HG03558 (cell line): ENCODE results near the gene DNM3.

Experiments used
- ATAC-seq: cut with Tn5 transposase; IDR thresholded peaks from one replicate; pipeline ENCODE4 v1.9.1; 2021; ENCODE audit warnings: moderate number of reproducible peaks; ENCODE audit not compliant: unreplicated experiment; ENCODE audit errors: extremely low read depth

Gene DNM3

DNA sequence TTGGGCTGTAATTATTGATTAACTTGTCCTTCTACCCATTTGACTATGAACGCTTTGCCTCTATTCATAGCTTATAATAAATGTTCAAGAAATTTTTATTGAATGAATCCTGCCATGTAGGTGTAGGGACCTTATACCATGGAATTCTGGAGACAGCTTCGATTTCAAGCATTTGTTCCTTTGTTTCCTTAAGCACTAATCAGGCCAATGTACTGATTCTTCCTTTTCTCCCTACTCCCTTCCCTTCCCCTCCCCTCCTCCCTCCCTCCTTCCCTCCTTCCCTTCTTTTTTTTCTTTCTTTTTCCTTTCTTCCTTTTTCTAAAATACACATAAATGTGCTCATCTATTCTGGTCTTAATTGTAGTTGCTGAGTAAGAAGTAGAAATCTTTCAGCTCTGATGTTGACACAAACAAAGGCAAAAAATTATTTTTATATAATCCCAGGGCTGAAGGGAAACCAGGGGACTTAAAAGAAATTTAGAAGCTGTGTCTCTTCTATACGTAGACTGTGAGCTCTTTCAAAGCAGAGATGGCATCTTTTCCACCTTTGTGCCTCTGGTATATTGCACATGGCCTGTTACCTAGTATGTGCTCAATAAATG is 24.9 kb upstream of the DNM3 start:
- ATAC-seq = no peak

DNA sequence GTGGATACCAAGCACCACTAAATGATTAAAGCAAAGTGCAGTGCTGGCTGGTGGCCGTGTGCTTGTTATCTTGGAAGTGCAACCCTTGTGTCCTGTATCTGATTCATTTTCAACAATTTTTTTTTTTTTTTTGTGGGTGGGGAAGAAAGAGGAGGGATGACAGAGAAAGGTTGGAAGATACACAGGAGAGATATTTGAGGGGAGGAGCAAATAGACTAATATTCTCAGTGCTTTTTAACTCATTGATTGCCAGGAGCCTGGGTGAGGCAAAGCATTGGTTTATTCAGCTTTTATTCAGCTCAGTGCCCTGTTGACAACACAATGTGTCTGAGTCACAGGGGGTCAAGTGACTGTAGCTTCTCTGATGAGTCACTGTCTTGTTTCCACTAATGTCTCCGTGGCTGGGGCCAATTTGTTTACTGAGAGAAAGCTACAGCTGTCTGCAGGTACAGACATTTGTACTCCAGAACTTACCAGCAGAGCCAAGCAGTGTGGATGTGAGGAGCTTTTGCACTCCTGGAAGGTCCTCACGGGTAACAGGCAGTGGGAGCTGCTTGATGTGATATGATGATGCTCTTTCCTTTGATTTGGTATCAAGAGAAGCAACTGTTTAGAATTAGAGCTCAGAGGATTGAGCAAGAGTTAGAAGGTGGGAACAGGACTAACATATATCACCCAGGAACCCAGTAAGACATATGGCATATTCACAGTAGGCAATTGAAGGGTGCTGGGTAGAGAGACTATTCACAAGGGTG is 23.6 kb upstream of the DNM3 start:
- peak; percentile 86 for ATAC-seq

DNA sequence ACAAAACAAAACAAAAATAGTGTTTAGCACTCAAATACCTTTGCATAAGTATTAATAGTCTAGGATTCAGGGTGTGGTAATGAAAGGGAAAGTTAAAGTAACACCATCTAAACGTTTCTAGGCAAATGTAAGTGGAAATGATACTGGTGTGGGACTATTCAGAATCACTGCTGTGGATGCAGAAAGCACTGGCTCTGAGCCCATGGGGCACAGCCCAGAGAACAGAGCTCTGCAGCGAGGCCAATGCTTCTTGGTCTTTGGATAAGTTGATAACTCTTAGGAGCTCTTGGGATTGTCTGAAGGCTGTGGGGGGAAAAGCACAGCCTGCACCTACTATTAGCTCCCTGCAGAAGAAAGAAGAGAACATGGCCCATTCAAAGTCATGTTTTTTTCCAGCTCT is 21.4 kb upstream of the DNM3 start:
- ATAC-seq = no peak

DNA sequence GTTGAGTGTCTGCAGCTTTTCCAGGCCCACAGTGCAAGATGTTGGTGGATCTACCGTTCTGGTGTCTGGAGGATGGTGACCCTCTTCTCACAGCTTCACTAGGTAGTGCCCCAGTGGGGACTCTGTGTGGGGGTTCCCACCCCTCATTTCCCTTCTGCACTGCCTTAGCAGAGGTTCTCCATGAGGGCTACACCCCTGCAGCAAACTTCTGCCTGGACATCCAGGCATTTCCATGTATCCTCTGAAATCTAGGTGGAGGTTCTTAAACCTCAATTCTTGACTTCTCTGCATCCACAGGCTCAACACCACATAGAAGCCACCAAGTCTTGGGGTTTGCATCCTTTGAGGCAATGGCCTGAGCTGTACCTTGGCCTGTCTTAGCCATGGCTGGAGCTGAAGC is 14.3 kb upstream of the DNM3 start:
- ATAC-seq = no peak

DNA sequence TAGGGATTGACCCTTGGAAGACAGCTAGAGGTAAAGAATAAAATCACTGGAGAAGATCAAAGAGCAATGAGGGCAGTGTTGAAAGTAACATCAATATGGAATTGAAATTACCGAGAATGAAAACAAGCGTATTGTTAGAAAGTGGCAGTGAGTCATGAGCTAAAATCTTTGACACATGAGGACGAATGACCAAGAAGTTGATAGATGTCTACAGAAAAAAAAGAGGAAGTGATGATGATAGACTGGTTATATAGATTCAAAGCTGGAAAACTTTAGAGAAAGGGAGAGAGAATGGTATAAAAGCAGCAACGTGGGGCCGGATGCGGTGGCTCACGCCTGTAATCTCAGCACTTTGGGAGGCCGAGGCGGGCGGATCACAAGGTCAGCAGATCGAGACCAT is 12.5 kb upstream of the DNM3 start:
- ATAC-seq = no peak

DNA sequence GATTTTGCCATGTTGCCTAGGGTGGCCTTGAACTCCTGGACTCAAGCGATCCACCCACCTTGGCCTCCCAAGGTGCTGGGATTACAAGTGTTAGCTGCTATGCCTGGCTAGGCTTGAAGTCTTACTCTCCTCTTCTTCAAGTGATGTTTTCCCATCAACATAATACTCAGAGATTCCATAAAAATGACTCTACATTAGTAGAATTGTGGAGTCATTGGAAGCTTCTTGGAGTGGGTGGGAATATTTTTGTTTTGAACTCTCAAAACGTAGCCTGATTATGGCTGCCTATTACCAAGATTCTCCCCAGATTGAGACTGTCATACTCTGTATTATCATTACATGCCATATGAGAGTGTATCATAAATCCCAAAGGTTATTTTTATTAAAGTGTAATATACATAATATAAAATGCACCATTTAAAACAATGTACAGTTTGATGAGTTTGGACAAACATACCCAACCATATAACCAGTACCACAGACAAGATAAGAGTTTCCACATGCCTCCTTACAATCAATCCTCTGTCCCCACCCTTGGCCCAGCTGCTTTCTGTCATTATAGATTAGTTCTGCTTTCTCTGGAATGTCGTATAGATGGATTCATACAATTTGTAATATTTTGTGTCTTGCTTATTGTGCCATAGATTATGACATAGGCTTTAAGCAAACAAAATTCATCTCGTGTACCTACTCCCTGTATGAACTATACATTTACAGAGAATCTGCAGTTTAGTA is 8.0 kb upstream of the DNM3 start:
- ATAC-seq = no peak

GRCh38 chr1:171834821-171835220 is 6.5 kb upstream of the DNM3 start:
- no peak for ATAC-seq

DNA sequence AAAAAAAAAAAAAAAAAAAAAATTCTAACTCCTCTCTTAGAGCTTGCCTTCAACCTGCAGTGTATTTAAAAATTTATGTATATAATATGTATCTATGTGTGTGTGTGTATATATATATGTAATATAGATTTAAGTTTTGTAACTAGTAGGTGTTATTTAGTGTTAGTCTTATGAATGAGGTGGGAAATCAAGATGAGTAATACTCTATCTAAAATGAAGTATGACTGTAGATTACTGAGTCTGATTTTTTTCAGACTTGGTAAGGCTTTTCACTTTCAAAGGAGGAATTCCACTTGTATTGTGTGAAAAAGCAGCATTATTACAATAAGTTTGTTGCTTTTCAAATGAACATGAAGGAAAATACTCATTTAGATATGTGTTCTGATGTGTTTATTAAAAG is 5.4 kb upstream of the DNM3 start:
- no peak for ATAC-seq

DNA sequence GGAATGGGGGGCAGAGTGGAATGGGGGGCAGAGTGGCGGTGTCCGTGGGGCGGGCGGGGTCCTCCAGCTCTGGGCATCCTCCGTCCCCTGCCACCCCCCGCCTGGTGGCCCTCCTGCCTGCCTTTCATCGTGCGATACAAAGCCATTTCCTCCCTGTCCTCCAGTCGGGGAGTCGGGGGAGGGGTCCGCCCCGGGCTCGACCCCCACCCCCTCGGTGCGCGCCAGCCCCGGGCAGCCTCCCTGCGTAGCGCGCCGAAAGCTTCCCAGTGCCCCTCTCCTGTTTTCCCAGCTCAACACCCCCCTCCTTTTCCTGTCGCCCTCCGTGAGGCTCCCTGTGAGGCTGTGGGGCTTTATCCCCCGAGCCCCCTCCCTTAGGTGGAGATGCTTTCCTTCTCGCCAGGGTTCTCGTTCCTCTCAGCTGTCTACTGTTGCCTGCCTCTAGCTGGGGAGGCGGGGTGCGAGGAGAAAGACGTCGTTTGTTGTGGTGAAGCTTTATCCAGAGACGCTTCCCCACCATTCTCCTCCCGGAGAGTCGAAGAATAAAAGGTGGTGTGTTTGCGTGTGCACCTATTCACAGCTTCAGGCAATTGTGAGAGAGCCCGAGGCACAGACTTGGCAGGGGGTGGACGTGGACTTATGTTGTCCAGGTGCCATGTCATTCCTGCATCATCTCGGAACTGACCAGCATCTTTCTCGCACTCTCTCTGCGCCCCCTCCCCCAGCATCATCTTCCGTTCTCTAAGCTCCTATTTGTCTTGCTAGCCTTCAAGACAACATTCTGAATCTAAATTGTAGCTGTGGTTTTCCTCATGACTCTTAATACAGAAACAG is 848 bp downstream of the DNM3 start:
- ATAC-seq = no peak

- ATAC-seq = no peak
Measured at GRCh38 chr1:171844381-171844780, 3.1 kb downstream of the DNM3 start.

DNA sequence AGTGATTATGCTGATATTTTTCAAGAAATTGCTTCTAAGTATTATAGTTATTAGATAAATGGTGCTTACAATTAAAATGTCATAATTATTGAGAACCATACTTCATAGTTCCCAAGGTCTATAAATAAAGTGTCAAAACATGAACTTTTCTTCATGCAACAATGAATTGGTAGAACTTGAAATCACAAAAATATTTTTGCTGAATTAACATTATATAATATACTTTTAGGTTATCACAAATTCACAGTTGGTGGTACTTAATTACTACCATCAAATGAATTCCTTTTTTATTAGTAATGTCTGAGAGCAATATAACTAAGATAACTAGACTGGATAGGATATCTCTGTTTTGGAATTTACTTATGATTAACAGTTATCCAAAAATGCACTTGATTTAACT is 4.7 kb downstream of the DNM3 start:
- ATAC-seq = no peak

GRCh38 chr1:171849245-171849898 is 8.1 kb downstream of the DNM3 start:
- ATAC-seq = no peak

GRCh38 chr1:171850651-171851350 is 9.5 kb downstream of the DNM3 start:
- no peak for ATAC-seq

- no peak for ATAC-seq
Measured at GRCh38 chr1:171852272-171852671, 11.0 kb downstream of the DNM3 start.

DNA sequence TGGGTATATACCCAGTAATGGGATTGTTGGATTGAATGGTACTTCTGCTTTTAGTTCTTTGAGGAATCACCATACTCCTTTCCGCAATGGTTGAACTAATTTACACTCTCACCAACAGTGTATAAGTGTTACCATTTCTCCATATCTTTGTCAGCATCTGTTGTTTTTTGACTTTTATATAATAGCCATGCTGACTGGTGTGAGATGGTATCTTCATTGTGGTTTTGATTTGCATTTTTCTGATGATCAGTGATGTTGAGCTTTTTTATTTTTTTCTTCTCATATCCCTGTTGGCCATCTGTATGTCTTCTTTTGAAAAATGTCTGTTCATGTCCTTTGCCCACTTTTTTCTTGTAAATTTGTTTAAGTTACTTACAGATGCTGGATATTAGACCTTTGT is 14.1 kb downstream of the DNM3 start:
- ATAC-seq = no peak

GRCh38 chr1:171858696-171859095 is 17.4 kb downstream of the DNM3 start:
- no peak for ATAC-seq

- no peak for ATAC-seq
Measured at GRCh38 chr1:171860696-171861095, 19.4 kb downstream of the DNM3 start.

GRCh38 chr1:171863531-171863930 is 22.2 kb downstream of the DNM3 start:
- ATAC-seq = no peak

- no peak for ATAC-seq
Measured at GRCh38 chr1:171864308-171864707, 23.0 kb downstream of the DNM3 start.

- ATAC-seq = no peak
Measured at GRCh38 chr1:171865106-171865505, 23.8 kb downstream of the DNM3 start.
